ENCODE measurements around the gene LCN1. TPM values are rescaled to one million over a fixed set of nuclear protein-coding genes. Genes with fewer than 3 reads are reported as not detected.

The LCN1 gene
- total RNA-seq, 1 donor = not detected

GRCh38 chr9:135499326-135500070, 21.7 kb upstream of the LCN1 start:
- H3K4me1 ChIP-seq (ENCODE audit: insufficient read depth, low read length) = peaks cover 26% of the 10 kb centered on the region
- H3K4me3 ChIP-seq (ENCODE audit: low read length) = peak overlapping the region; percentile 62
- no peaks in the 10 kb centered on the region for H3K27me3 ChIP-seq (ENCODE audit: insufficient read depth, low read length)
- H3K9me3 ChIP-seq (ENCODE audit: low read depth, low read length) = no peaks in the 10 kb centered on the region

GRCh38 chr9:135500071-135500524, 21.1 kb upstream of the LCN1 start:
- Histone ChIP-seq H3K4me1 (ENCODE audit: insufficient read depth, low read length) (peaks cover 26% of the 10 kb centered on the region), H3K9me3 (ENCODE audit: low read depth, low read length) (no peaks in the 10 kb centered on the region)

GRCh38 chr9:135500525-135501260, 20.5 kb upstream of the LCN1 start, which contains the start of gene MRPS2:
Gene MRPS2, plus strand, starts transcription at chr9:135500682. Its CDS starts 29 bp downstream, at chr9:135500711.
- H3K4me3 ChIP-seq (ENCODE audit: low read length) = peak within 1 kb of the TSS; percentile 62
- no peaks in the 10 kb centered on the region for H3K9me3 ChIP-seq (ENCODE audit: low read depth, low read length)
- H3K4me1 ChIP-seq (ENCODE audit: insufficient read depth, low read length) = peaks cover 26% of the 10 kb centered on the region
- H3K27me3 ChIP-seq (ENCODE audit: insufficient read depth, low read length) = no peaks in the 10 kb centered on the region

More at GRCh38 chr9:135500071-135500524, 21.1 kb upstream of the LCN1 start:
- peak overlapping the region; percentile 62 for H3K4me3 ChIP-seq (ENCODE audit: low read length)
- H3K27me3 ChIP-seq (ENCODE audit: insufficient read depth, low read length) = no peaks in the 10 kb centered on the region

GRCh38 chr9:135501261-135502167, 19.7 kb upstream of the LCN1 start:
- Histone ChIP-seq H3K27me3 (ENCODE audit: insufficient read depth, low read length) (no peaks in the 10 kb centered on the region), H3K9me3 (ENCODE audit: low read depth, low read length) (no peaks in the 10 kb centered on the region), H3K4me1 (ENCODE audit: insufficient read depth, low read length) (peaks cover 26% of the 10 kb centered on the region), H3K4me3 (ENCODE audit: low read length) (peak overlapping the region; percentile 62)

- no peaks in the 10 kb centered on the region for H3K9me3 ChIP-seq (ENCODE audit: low read depth, low read length)
- H3K4me1 ChIP-seq (ENCODE audit: insufficient read depth, low read length) = peaks cover 26% of the 10 kb centered on the region
- H3K4me3 ChIP-seq (ENCODE audit: low read length) = no peak overlapping the region
- no peaks in the 10 kb centered on the region for H3K27me3 ChIP-seq (ENCODE audit: insufficient read depth, low read length)
Observed at GRCh38 chr9:135502168-135502872, 18.9 kb upstream of the LCN1 start.

GRCh38 chr9:135502873-135503321, 18.3 kb upstream of the LCN1 start:
- Histone ChIP-seq H3K27me3 (ENCODE audit: insufficient read depth, low read length) (no peaks in the 10 kb centered on the region), H3K4me1 (ENCODE audit: insufficient read depth, low read length) (peaks cover 26% of the 10 kb centered on the region), H3K9me3 (ENCODE audit: low read depth, low read length) (no peaks in the 10 kb centered on the region), H3K4me3 (ENCODE audit: low read length) (no peak overlapping the region)

GRCh38 chr9:135503371-135504261, 17.6 kb upstream of the LCN1 start:
- Histone ChIP-seq H3K4me3 (ENCODE audit: low read length) (no peak overlapping the region), H3K4me1 (ENCODE audit: insufficient read depth, low read length) (peaks cover 26% of the 10 kb centered on the region), H3K27me3 (ENCODE audit: insufficient read depth, low read length) (no peaks in the 10 kb centered on the region), H3K9me3 (ENCODE audit: low read depth, low read length) (no peaks in the 10 kb centered on the region)

- Histone ChIP-seq H3K4me1 (ENCODE audit: insufficient read depth, low read length) (peaks cover 22% of the 10 kb centered on the region), H3K4me3 (ENCODE audit: low read length) (no peak overlapping the region), H3K27me3 (ENCODE audit: insufficient read depth, low read length) (no peaks in the 10 kb centered on the region), H3K9me3 (ENCODE audit: low read depth, low read length) (no peaks in the 10 kb centered on the region)
Observed at GRCh38 chr9:135504262-135505243, 16.7 kb upstream of the LCN1 start.

- Histone ChIP-seq H3K9me3 (ENCODE audit: low read depth, low read length) (no peaks in the 10 kb centered on the region), H3K4me3 (ENCODE audit: low read length) (no peak overlapping the region), H3K4me1 (ENCODE audit: insufficient read depth, low read length) (peaks cover 14% of the 10 kb centered on the region), H3K27me3 (ENCODE audit: insufficient read depth, low read length) (no peaks in the 10 kb centered on the region)
Observed at GRCh38 chr9:135505406-135506187, 15.6 kb upstream of the LCN1 start.

GRCh38 chr9:135506327-135507103, 14.7 kb upstream of the LCN1 start:
- no peaks in the 10 kb centered on the region for H3K9me3 ChIP-seq (ENCODE audit: low read depth, low read length)
- H3K27me3 ChIP-seq (ENCODE audit: insufficient read depth, low read length) = no peaks in the 10 kb centered on the region
- H3K4me3 ChIP-seq (ENCODE audit: low read length) = no peak overlapping the region
- H3K4me1 ChIP-seq (ENCODE audit: insufficient read depth, low read length) = peaks cover 9% of the 10 kb centered on the region

All from mononuclear cell (primary cell).